Spleen (tissue), 13 donors: ENCODE results near the gene MUC13. TPM values are rescaled to one million over a fixed set of nuclear protein-coding genes. Genes with fewer than 3 reads are reported as not detected.

Experiments
- DNase-seq: peaks from one replicate; pipeline ENCODE4 v3.0.0-alpha.2; 2020
- H3K27ac ChIP-seq, 8 donors: fragments of 200-600 bp; sonication (generic) in 7 of 8; 1 replicate in 4 of 8; 2 replicates in 4 of 8; pipeline versions ENCODE4 v1.5.0 to v1.8.0; 2016 to 2021; ENCODE audit warnings: inconsistent platforms in 4 of 8, mild to moderate bottlenecking in 4 of 8, moderate library complexity in 1 of 8
- H3K27me3 ChIP-seq, 7 donors: fragments of 200-600 bp; sonication (generic) in 6 of 7; replicated peaks in 1 of 7; 1 replicate in 4 of 7; 2 replicates in 3 of 7; pipeline versions ENCODE4 v1.5.0 to v1.8.0; 2016 to 2021; ENCODE audit warnings: inconsistent platforms in 3 of 7, mild to moderate bottlenecking in 1 of 7
- H3K36me3 ChIP-seq, 6 donors: fragments of 200-600 bp; sonication (generic) in 5 of 6; 1 replicate in 4 of 6; 2 replicates in 2 of 6; pipeline versions ENCODE4 v1.5.0 to v1.8.0; 2016 to 2021; ENCODE audit warnings: inconsistent platforms in 2 of 6
- H3K4me1 ChIP-seq, 6 donors: fragments of 200-600 bp; sonication (generic) in 5 of 6; 1 replicate in 3 of 6; 2 replicates in 3 of 6; pipeline versions ENCODE4 v1.5.0 to v1.8.0; 2016 to 2021; ENCODE audit warnings: inconsistent platforms in 3 of 6
- H3K4me3 ChIP-seq, 8 donors: fragments of 200-600 bp; sonication (generic) in 7 of 8; 1 replicate in 4 of 8; 2 replicates in 4 of 8; pipeline versions ENCODE4 v1.5.0 to v1.8.0; 2016 to 2021; ENCODE audit warnings: inconsistent platforms in 4 of 8, mild to moderate bottlenecking in 4 of 8, moderate library complexity in 2 of 8
- H3K9me3 ChIP-seq, 8 donors: fragments of 200-600 bp; sonication (generic) in 7 of 8; 1 replicate in 4 of 8; 2 replicates in 4 of 8; pipeline versions ENCODE4 v1.5.0 to v1.8.0; 2016 to 2021; ENCODE audit warnings: inconsistent platforms in 4 of 8
- POLR2A ChIP-seq, 3 donors: fragments of 450-650 bp; IDR thresholded peaks; one replicate each; pipeline ENCODE4 v1.5.1; 2017; ENCODE audit warnings: antibody characterized with exemption in 3 of 3, mild to moderate bottlenecking in 1 of 3
- POLR2AphosphoS5 ChIP-seq, 3 donors: sonication (generic); formaldehyde crosslinking; IDR thresholded peaks; one replicate each; pipeline ENCODE4 v1.5.1; 2017; ENCODE audit warnings: antibody characterized with exemption in 3 of 3
- WGBS, 5 donors: extraction: QIAGEN DNeasy Blood & Tissue Kit in 3 of 5; methylation state at CpG; one replicate each; pipeline versions ENCODE4 v1.1.5 to v1.1.7; 2013 to 2018; 5-methylcytosine and 5-hydroxymethylcytosine counted together
- intact Hi-C: fragments of 100-400 bp; cut with DNase I; formaldehyde crosslinking; loops from one replicate; pipeline ENCODE4 v1.15.0; 2023; ENCODE audit warnings: low total_unique reads
- long read RNA-seq, 2 donors: transcript quantifications; one replicate each; lab custom pipeline, GENCODE V29; 2026
- polyA plus RNA-seq, 3 donors: library from polyadenylated mRNA; stranded (reverse); fragments of 200-250 nt; gene quantifications; one replicate each; pipeline ENCODE4 v1.2.1, GENCODE V29; 2013
- total RNA-seq, 7 donors: library from RNA; depleted of rRNA in 3 of 7; stranded (reverse); fragments of >200 nt in 3 of 7; fragmentation: NEBNext Ultra II Directional in 4 of 7; extraction: Animal tissue kit (Norgen Biotek cat#: 25700) in 4 of 7; gene quantifications; one replicate each; pipeline versions ENCODE4 v1.1.0 to v1.2.1, GENCODE V29; 2016 to 2021
- TF ChIP-seq, protein P1 (sequence below), 11 experiments: fragments of 200-600 bp in 7 of 11; fragments of 450-650 bp in 4 of 11; sonication (generic) in 4 of 11; IDR thresholded peaks in 8 of 11; conservative IDR thresholded peaks in 3 of 11; 1 replicate in 7 of 11; 2 replicates in 4 of 11; pipeline versions ENCODE4 v1.4.0 to v1.8.0; 2016 to 2021; ENCODE audit warnings: antibody characterized with exemption in 11 of 11, inconsistent platforms in 4 of 11, mild to moderate bottlenecking in 1 of 11
- donor health status: healthy with polysubstance abuse.
- donor health status: DM: no; HTN: no; CAD: no; lungs with moderate emphysema.
- donor health status: DM: no; HTN: no; CAD: no.
- donor health status: Bipolar disorder and iron deficiency.
- donor health status: healthy.
- donor health status: DM: no; HTN: no; CAD: no.
- donor health status: DM: yes; HTN: yes; CAD: no.

MUC13 gene, protein sequence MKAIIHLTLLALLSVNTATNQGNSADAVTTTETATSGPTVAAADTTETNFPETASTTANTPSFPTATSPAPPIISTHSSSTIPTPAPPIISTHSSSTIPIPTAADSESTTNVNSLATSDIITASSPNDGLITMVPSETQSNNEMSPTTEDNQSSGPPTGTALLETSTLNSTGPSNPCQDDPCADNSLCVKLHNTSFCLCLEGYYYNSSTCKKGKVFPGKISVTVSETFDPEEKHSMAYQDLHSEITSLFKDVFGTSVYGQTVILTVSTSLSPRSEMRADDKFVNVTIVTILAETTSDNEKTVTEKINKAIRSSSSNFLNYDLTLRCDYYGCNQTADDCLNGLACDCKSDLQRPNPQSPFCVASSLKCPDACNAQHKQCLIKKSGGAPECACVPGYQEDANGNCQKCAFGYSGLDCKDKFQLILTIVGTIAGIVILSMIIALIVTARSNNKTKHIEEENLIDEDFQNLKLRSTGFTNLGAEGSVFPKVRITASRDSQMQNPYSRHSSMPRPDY
- under 1 TPM in 3 of 7 donors, not detected in 4; 0.11 to 0.93 (median 0.27) TPM for total RNA-seq
- polyA plus RNA-seq, result under 1 TPM; 0.06 to 0.22 (median 0.07) TPM
- long read RNA-seq, donor 1, result 0 reads
- long read RNA-seq, donor 2, result 0 reads

DNA sequence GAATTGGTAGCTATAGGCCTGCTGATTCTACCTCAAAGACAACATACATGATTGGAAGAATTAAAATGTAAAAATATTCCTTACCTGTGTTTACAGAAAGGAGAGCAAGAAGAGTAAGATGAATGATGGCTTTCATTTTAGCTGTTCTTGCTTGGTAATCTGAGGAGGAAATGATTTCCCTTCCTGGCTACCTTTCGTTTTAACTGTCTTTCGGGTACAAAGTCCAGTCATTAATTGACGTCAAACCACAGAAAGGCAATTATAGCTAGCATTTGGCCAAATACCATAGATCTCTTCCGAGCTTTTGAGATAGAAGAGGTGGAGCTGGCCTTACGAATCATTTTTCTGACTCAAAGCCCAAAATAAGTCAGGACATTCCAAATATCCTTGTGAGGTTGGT is at the start of gene MUC13:
MUC13 (minus strand) TSS at position 175 of the 400 bp plus-strand sequence; CDS start at position 136, 39 bp downstream.
- no peak for TF ChIP-seq POLR2AphosphoS5 (IDR thresholded peaks at IDR 0.05)
- no peak for DNase-seq
- H3K4me3 ChIP-seq, result no peak within 1 kb of the TSS
- no peaks in the 10 kb centered on the region for H3K9me3 ChIP-seq
- 82 to 92% (median 85%) methylated on average over 5 of the region's 5 CpGs for WGBS, 5 donors
- intact Hi-C loops, result no loop called here
- no peaks in the 10 kb centered on the region for H3K27me3 ChIP-seq
- no peaks in the 10 kb centered on the region for H3K4me1 ChIP-seq
- no peaks in the 10 kb centered on the region for H3K36me3 ChIP-seq
- no peak within 1 kb of the TSS for H3K27ac ChIP-seq

DNA sequence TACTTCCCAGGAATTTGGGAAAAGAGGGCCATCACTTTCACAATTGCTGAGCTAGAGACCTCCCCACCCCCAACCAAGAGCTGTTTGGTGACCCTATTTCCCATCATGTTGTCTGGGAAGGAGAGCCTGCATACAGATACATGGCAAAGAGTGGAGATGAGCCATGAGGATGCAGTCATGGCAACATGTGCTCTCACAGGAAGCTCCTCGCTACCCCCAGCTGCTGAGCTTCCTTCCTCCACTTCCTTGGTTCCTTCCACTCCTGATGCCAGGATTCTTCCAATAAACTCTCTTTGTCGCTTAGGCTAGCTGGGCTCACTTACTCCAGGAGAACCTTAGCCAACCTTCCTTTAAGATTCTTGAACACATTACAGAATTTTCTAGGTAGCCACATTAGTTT is 48.3 kb upstream of the MUC13 start:
- Histone ChIP-seq H3K36me3 (peaks cover 0 to 73% (median 6%) of the 10 kb centered on the region in 6 donors), H3K27ac (no peak overlapping the region), H3K27me3 (no peaks in the 10 kb centered on the region), H3K9me3 (no peaks in the 10 kb centered on the region), H3K4me3 (no peak overlapping the region), H3K4me1 (peaks cover 0 to 35% (median 12%) of the 10 kb centered on the region in 6 donors)
- 55 to 75% (median 58%) methylated on average over 2 of the region's 2 CpGs for WGBS, 5 donors
- intact Hi-C loops, result no loop called here
- no peak for DNase-seq
- TF ChIP-seq POLR2AphosphoS5 (IDR thresholded peaks at IDR 0.05) (peak in 1 of 3 donors; percentile 22), POLR2A (IDR thresholded peaks at IDR 0.05) (no peak)
- TF ChIP-seq, protein P1, sequence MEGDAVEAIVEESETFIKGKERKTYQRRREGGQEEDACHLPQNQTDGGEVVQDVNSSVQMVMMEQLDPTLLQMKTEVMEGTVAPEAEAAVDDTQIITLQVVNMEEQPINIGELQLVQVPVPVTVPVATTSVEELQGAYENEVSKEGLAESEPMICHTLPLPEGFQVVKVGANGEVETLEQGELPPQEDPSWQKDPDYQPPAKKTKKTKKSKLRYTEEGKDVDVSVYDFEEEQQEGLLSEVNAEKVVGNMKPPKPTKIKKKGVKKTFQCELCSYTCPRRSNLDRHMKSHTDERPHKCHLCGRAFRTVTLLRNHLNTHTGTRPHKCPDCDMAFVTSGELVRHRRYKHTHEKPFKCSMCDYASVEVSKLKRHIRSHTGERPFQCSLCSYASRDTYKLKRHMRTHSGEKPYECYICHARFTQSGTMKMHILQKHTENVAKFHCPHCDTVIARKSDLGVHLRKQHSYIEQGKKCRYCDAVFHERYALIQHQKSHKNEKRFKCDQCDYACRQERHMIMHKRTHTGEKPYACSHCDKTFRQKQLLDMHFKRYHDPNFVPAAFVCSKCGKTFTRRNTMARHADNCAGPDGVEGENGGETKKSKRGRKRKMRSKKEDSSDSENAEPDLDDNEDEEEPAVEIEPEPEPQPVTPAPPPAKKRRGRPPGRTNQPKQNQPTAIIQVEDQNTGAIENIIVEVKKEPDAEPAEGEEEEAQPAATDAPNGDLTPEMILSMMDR (IDR thresholded peaks at IDR 0.05 in 8 of 11, conservative IDR thresholded peaks at IDR 0.05 in 3 of 11), result no peak

DNA sequence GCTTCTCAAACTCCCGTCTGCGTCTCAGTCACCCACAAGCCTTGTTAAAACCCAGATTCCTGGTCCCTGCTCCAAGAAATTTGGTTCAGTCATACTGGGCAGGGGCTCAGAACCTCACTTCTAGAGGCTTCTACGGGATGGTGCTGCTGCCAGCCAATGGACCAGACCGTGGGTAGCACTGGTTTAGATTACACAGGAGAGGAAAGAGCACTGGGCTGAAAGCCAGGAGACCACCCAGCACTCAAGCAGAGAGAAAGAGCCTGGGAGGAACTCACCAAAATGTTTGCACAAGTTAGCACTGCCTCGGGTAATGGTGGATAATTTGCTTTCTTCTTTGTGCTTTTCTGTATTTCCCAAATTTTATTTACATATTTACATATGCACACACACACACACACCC is 46.9 kb upstream of the MUC13 start:
- Histone ChIP-seq H3K36me3 (peaks cover 0 to 79% (median 7%) of the 10 kb centered on the region in 6 donors), H3K27ac (no peak overlapping the region), H3K27me3 (no peaks in the 10 kb centered on the region), H3K4me1 (peaks cover 0 to 35% (median 12%) of the 10 kb centered on the region in 6 donors), H3K4me3 (no peak overlapping the region), H3K9me3 (no peaks in the 10 kb centered on the region)
- intact Hi-C loops, result no loop called here
- DNase-seq, result no peak
- 77 to 88% (median 83%) methylated on average over 5 of the region's 5 CpGs for WGBS, 5 donors
- TF ChIP-seq POLR2A (IDR thresholded peaks at IDR 0.05), result no peak
- no peak for TF ChIP-seq POLR2AphosphoS5 (IDR thresholded peaks at IDR 0.05)
- TF ChIP-seq, protein P1 (IDR thresholded peaks at IDR 0.05 in 8 of 11, conservative IDR thresholded peaks at IDR 0.05 in 3 of 11), result no peak

DNA sequence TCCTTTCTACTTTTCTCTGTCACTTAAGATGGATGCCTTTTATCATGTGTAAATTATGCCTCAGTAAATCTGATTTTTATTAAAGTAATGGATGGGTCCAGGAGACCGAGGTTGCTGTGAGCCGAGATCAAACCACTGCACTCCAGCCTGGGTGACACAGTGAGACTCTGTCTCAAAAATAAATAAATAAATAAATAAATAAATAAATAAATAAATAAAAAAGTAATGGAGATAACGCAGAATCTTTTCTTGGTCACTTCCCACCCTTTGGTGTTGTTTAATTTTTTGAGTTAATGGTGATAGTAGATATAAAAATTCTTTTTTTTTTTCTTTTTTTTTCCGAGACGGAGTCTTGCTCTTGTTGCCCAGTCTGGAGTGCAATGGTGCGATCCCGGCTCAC is 44.1 kb upstream of the MUC13 start:
- 95 to 99% (median 97%) methylated on average over 7 of the region's 7 CpGs for WGBS, 5 donors
- H3K9me3 ChIP-seq, result no peaks in the 10 kb centered on the region
- no peak overlapping the region for H3K4me3 ChIP-seq
- peaks cover 0 to 9% (median 2%) of the 10 kb centered on the region in 6 donors for H3K4me1 ChIP-seq
- peaks cover 0 to 80% (median 7%) of the 10 kb centered on the region in 6 donors for H3K36me3 ChIP-seq
- DNase-seq, result no peak
- H3K27ac ChIP-seq, result no peak overlapping the region
- intact Hi-C loops, result no loop called here
- no peak for TF ChIP-seq POLR2A (IDR thresholded peaks at IDR 0.05)
- TF ChIP-seq, protein P1 (IDR thresholded peaks at IDR 0.05 in 8 of 11, conservative IDR thresholded peaks at IDR 0.05 in 3 of 11), result no peak
- TF ChIP-seq POLR2AphosphoS5 (IDR thresholded peaks at IDR 0.05), result no peak
- no peaks in the 10 kb centered on the region for H3K27me3 ChIP-seq
